Endothelial cell of umbilical vein (primary cell): ENCODE results near the gene ADD2. TPM values are rescaled to one million over a fixed set of nuclear protein-coding genes. Genes with fewer than 3 reads are reported as not detected.

Experiments
- BruUV-seq: library from RNA; stranded (reverse); fragments of 400-500 nt; replicated peaks from 2 replicates; lab custom pipeline; 2021; lab: Mats Ljungman, UMichigan
- CTCF ChIA-PET: fragments of 300-600, 350-600 bp; sonication (Branson Sonifier 250); formaldehyde crosslinking; loops from one replicate; lab custom pipeline; 2021; ENCODE audit warnings: antibody characterized with exemption, inconsistent platforms; lab: Charles Lee
- POLR2A ChIA-PET: fragments of 300-600, 350-600 bp; sonication (Branson Sonifier 250); formaldehyde crosslinking; loops from one replicate; lab custom pipeline; 2021; ENCODE audit warnings: antibody characterized with exemption, inconsistent platforms; lab: Charles Lee
- DNase-seq: peaks from one replicate; pipeline ENCODE4 v3.0.0-alpha.2; 2011; ENCODE audit warnings: low read depth, low spot score
- FAIRE-seq: peaks from 2 replicates; lab custom pipeline; 2011; peaks lifted over from hg19 to GRCh38; lab: Jason Lieb, UNC
- H2AFZ ChIP-seq: 2 replicates; pipeline ENCODE4 v1.6.0; 2012; ENCODE audit warnings: low read depth, low read length, control low read depth, inconsistent platforms
- H3K27ac ChIP-seq: 2 replicates; pipeline ENCODE4 v1.5.1; 2011; ENCODE audit warnings: low read depth, mild to moderate bottlenecking, control low read depth, low read length, moderate library complexity; ENCODE audit not compliant: insufficient read depth
- H3K27me3 ChIP-seq, 2 experiments: 2 replicates each; pipeline versions ENCODE4 v1.6.0 to v1.6.1; 2011; ENCODE audit warnings: low read length in 2 of 2, mixed read lengths in 1 of 2; ENCODE audit not compliant: control insufficient read depth in 2 of 2, insufficient read depth in 2 of 2
- H3K36me3 ChIP-seq, 2 experiments: 2 replicates in 1 of 2; 3 replicates in 1 of 2; pipeline ENCODE4 v1.5.1; 2011; ENCODE audit warnings: low read length in 2 of 2, mild to moderate bottlenecking in 1 of 2, moderate library complexity in 1 of 2; ENCODE audit not compliant: control insufficient read depth in 2 of 2, insufficient read depth in 2 of 2; ENCODE audit errors: extremely low read depth in 1 of 2
- H3K4me1 ChIP-seq: 3 replicates; pipeline ENCODE4 v1.5.1; 2011; ENCODE audit warnings: mild to moderate bottlenecking, low read length; ENCODE audit not compliant: control insufficient read depth, insufficient read depth; ENCODE audit errors: extremely low read depth
- H3K4me2 ChIP-seq: 2 replicates; pipeline ENCODE4 v1.6.1; 2011; ENCODE audit warnings: low read length, control low read depth, mixed read lengths; ENCODE audit not compliant: insufficient read depth
- H3K4me3 ChIP-seq, 3 experiments: fragments of 200-600 bp in 1 of 3; sonication (generic), shearing (Covaris generic) in 1 of 3; replicated peaks in 1 of 3; 2 replicates each; pipeline ENCODE4 v1.5.1; 2011 to 2016; ENCODE audit warnings: control low read depth in 3 of 3, low read length in 3 of 3, mild to moderate bottlenecking in 2 of 3, inconsistent platforms in 1 of 3, low read depth in 1 of 3, moderate library complexity in 1 of 3; ENCODE audit not compliant: insufficient read depth in 1 of 3
- H3K79me2 ChIP-seq: 2 replicates; pipeline ENCODE4 v1.6.0; 2012; ENCODE audit warnings: low read length, inconsistent platforms; ENCODE audit not compliant: control insufficient read depth, insufficient read depth
- H3K9ac ChIP-seq: replicated peaks from 2 replicates; pipeline ENCODE3; 2011; ENCODE audit warnings: low read length, control low read depth; ENCODE audit not compliant: insufficient read depth; ENCODE audit errors: extremely low read depth
- H3K9me1 ChIP-seq: replicated peaks from 3 replicates; pipeline ENCODE4 v1.6.0; 2011; ENCODE audit warnings: mild to moderate bottlenecking, low read length; ENCODE audit not compliant: control insufficient read depth, insufficient read depth; ENCODE audit errors: extremely low read depth
- H3K9me3 ChIP-seq: replicated peaks from 2 replicates; pipeline ENCODE4 v1.5.1; 2012; ENCODE audit warnings: low read length, inconsistent platforms; ENCODE audit not compliant: control insufficient read depth, insufficient read depth
- H4K20me1 ChIP-seq: replicated peaks from 2 replicates; pipeline ENCODE3; 2011; ENCODE audit warnings: mild to moderate bottlenecking, low read length; ENCODE audit not compliant: control insufficient read depth, insufficient read depth; ENCODE audit errors: extremely low read depth
- CTCF ChIP-seq, 2 donors: IDR thresholded peaks; 1 replicate in 1 of 2; 2 replicates in 1 of 2; pipeline ENCODE4 v1.5.1; 2011; ENCODE audit warnings: low read length in 2 of 2, mild to moderate bottlenecking in 2 of 2, moderate library complexity in 2 of 2, control low read depth in 1 of 2, inconsistent platforms in 1 of 2, low read depth in 1 of 2; ENCODE audit not compliant: insufficient read depth in 1 of 2; ENCODE audit errors: extremely low read depth in 1 of 2
- EZH2 ChIP-seq: IDR thresholded peaks from 2 replicates; pipeline ENCODE4 v1.6.1; 2012; ENCODE audit warnings: borderline replicate concordance, low read depth, mild to moderate bottlenecking, moderate library complexity, low read length, inconsistent platforms; ENCODE audit not compliant: severe bottlenecking
- FOS ChIP-seq: IDR thresholded peaks from 2 replicates; pipeline ENCODE4 v1.6.1; 2011; ENCODE audit warnings: mild to moderate bottlenecking, low read length, moderate library complexity, borderline replicate concordance; ENCODE audit not compliant: insufficient read depth
- GATA2 ChIP-seq: IDR thresholded peaks from 2 replicates; pipeline ENCODE4 v1.7.0; 2011; ENCODE audit warnings: low read depth, mild to moderate bottlenecking, moderate library complexity, mixed read lengths, low read length; ENCODE audit not compliant: insufficient read length, insufficient read depth
- JUN ChIP-seq: IDR thresholded peaks from 2 replicates; pipeline ENCODE4 v1.6.1; 2011; ENCODE audit warnings: borderline replicate concordance, low read depth; ENCODE audit not compliant: insufficient read length, insufficient read depth
- MYC ChIP-seq: IDR thresholded peaks from one replicate; pipeline ENCODE4 v1.6.1; 2011; ENCODE audit warnings: mild to moderate bottlenecking, low read depth, low read length
- POLR2A ChIP-seq: IDR thresholded peaks from 2 replicates; pipeline ENCODE4 v1.6.1; 2012; ENCODE audit warnings: low read depth, mild to moderate bottlenecking, control low read depth, low read length
- POLR2AphosphoS5 ChIP-seq: IDR thresholded peaks from 2 replicates; pipeline ENCODE4 v1.6.1; 2012; ENCODE audit warnings: low read depth, mild to moderate bottlenecking, control low read depth, low read length, moderate library complexity; ENCODE audit not compliant: insufficient read depth
- dilution Hi-C: fragments of 300-500 bp; cut with MboI; formaldehyde crosslinking; loops from one replicate; pipeline ENCODE4 v1.15.0; 2019; ENCODE audit warnings: low sequenced_read_pairs; ENCODE audit not compliant: extremely low pct_ligation_motif_present
- intact Hi-C: fragments of 100-400 bp; cut with micrococcal nuclease; formaldehyde crosslinking; loops from one replicate; pipeline ENCODE4 v1.10.0; 2022
- polyA plus RNA-seq, 4 experiments: library from polyadenylated mRNA; depleted of rRNA in 3 of 4; stranded (reverse) in 3 of 4; unstranded in 1 of 4; fragments of >200 nt; gene quantifications; 2 replicates each; pipeline versions ENCODE4 v1.2.1 to v1.2.3, GENCODE V29; 2011 to 2012; ENCODE audit warnings: missing spikeins in 1 of 4
- total RNA-seq: library from RNA; stranded (reverse); gene quantifications from 2 replicates; pipeline ENCODE4 v1.2.3, GENCODE V29; 2021
- TF ChIP-seq, protein P1 (sequence below): IDR thresholded peaks from 2 replicates; pipeline ENCODE4 v1.6.1; 2011; ENCODE audit not compliant: insufficient read depth, insufficient read length

ADD2 gene
- total and polyA plus RNA-seq, 2 donors (not counting 3 experiments of a cell fraction or from before 2014, with no cell fraction given): 0.17 TPM; not detected in 1

DNA sequence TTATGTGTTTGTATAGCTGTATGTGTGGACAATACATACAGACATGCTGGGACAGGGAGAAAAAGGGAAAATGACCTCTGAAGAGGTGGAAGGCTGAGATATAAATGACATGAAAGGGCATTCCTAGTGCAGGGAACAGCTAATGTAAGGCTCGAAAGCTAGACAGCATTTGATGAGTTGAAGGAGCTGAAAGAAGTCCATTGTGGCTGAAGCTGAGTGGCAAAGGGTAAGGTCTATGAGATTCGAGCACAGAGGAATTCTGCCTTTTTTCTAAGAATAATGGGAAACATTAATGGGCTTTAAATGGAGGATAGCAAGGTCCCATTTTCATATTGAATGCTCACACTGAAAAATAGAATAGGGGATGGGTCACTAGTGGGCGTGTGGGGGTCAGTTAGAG lies 23.6 kb downstream of the ADD2 start:
- Histone ChIP-seq H3K4me2 (no peak overlapping the region), H3K4me1 (no peaks in the 10 kb centered on the region), H3K27me3 (peaks cover 0 to 11% of the 10 kb centered on the region in 2 experiments), H2AFZ (no peak overlapping the region), H3K27ac (no peak overlapping the region), H3K4me3 (no peak overlapping the region), H3K9me1 (no peaks in the 10 kb centered on the region), H3K9ac (no peak overlapping the region), H3K36me3 (no peaks in the 10 kb centered on the region), H3K9me3 (no peaks in the 10 kb centered on the region), H4K20me1 (no peaks in the 10 kb centered on the region), H3K79me2 (no peaks in the 10 kb centered on the region)
- intact Hi-C loops: no loop called here
- TF ChIP-seq MYC: no peak
- TF ChIP-seq JUN: no peak
- no peak for TF ChIP-seq GATA2
- CTCF ChIA-PET: no interaction called here
- FAIRE-seq (no peak), DNase-seq (no peak)
- POLR2A ChIA-PET: no interaction called here
- dilution Hi-C loops: no loop called here
- no TSS peak for BruUV-seq

- POLR2A ChIA-PET: no interaction called here
- no peaks in the 10 kb centered on the region for H4K20me1 ChIP-seq
- dilution Hi-C loops (no loop called here), intact Hi-C loops (no loop called here)
- H2AFZ ChIP-seq: no peak overlapping the region
- no peaks in the 10 kb centered on the region for H3K36me3 ChIP-seq
- H3K4me1 ChIP-seq: no peaks in the 10 kb centered on the region
- H3K4me2 ChIP-seq: no peak overlapping the region
- H3K27me3 ChIP-seq: peaks cover 0 to 11% of the 10 kb centered on the region in 2 experiments
- no TSS peak for BruUV-seq
- no peak for FAIRE-seq
- no peak overlapping the region for H3K9ac ChIP-seq
- no peak for DNase-seq
- H3K79me2 ChIP-seq: no peaks in the 10 kb centered on the region
- CTCF ChIA-PET: no interaction called here
- H3K9me1 ChIP-seq: no peaks in the 10 kb centered on the region
- TF ChIP-seq POLR2A (no peak), MYC (no peak), GATA2 (no peak), EZH2 (no peak), CTCF (IDR thresholded peaks at IDR 0.05; ENCODE audit: extremely low read depth in 1 of 2, insufficient read depth in 1 of 2, low read depth in 1 of 2, low read length in 2 of 2) (no peak), FOS (no peak), JUN (no peak), POLR2AphosphoS5 (no peak)
- TF ChIP-seq, protein P1, sequence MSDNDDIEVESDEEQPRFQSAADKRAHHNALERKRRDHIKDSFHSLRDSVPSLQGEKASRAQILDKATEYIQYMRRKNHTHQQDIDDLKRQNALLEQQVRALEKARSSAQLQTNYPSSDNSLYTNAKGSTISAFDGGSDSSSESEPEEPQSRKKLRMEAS: no peak
- H3K9me3 ChIP-seq: no peaks in the 10 kb centered on the region
- no peak overlapping the region for H3K27ac ChIP-seq
- H3K4me3 ChIP-seq: no peak overlapping the region
Measured at GRCh38 chr2:70743677-70744076, 24.3 kb downstream of the ADD2 start.
